A549 (cell line): ENCODE data around the gene PMVK. TPM values are rescaled to one million over a fixed set of nuclear protein-coding genes. Genes with fewer than 3 reads are reported as not detected.

Experiments used
- ATAC-seq, 2 experiments: fragments of 200-7000 bp in 1 of 2; fragments of >200 bp in 1 of 2; cut with Nextera tagmentation in 1 of 2; cut with Tn5 transposase in 1 of 2; 3 replicates each; pipeline versions ENCODE4 v1.8.0 to v1.9.1; 2018 to 2020; ENCODE audit warnings: mild to moderate bottlenecking in 1 of 2, moderate library complexity in 1 of 2
- CTCF ChIA-PET: fragments of 300-600 bp; sonication (Branson Sonifier 250); formaldehyde crosslinking; extraction: SDS; loops from one replicate; lab custom pipeline; 2021; ENCODE audit warnings: antibody characterized with exemption, inconsistent platforms; lab: Yijun Ruan, JAX
- POLR2A ChIA-PET: fragments of 350-600 bp; formaldehyde crosslinking; extraction: SDS; loops from one replicate; lab custom pipeline; 2021; ENCODE audit warnings: antibody characterized with exemption, inconsistent platforms; lab: Yijun Ruan, JAX
- DNase-seq, 2 experiments: peaks; one replicate each; pipeline versions ENCODE4 v3.0.0 to v3.0.0-alpha.2; 2011 to 2016; ENCODE audit warnings: low read depth in 1 of 2, low spot score in 1 of 2
- FAIRE-seq: peaks from 2 replicates; lab custom pipeline; 2011; peaks lifted over from hg19 to GRCh38; lab: Jason Lieb, UNC
- H3K27ac ChIP-seq, 2 experiments: fragments of >200 bp; sonication (Bioruptor Twin); formaldehyde crosslinking; 3 replicates each; pipeline ENCODE4 v1.5.1; 2016 to 2017
- H3K4me1 ChIP-seq: fragments of >200 bp; sonication (Bioruptor Twin); formaldehyde crosslinking; 3 replicates; pipeline ENCODE4 v1.6.1; 2016
- H3K4me2 ChIP-seq: fragments of >200 bp; sonication (Bioruptor Twin); formaldehyde crosslinking; 3 replicates; pipeline ENCODE4 v1.6.1; 2016
- H3K4me3 ChIP-seq: fragments of >200 bp; sonication (Bioruptor Twin); formaldehyde crosslinking; 3 replicates; pipeline ENCODE4 v1.5.1; 2016
- H3K9me3 ChIP-seq: fragments of >200 bp; sonication (Bioruptor Twin); formaldehyde crosslinking; 3 replicates; pipeline ENCODE4 v1.6.1; 2016
- BCL3 ChIP-seq: fragments of >200 bp; sonication (Bioruptor Twin); formaldehyde crosslinking; IDR thresholded peaks from 3 replicates; pipeline ENCODE4 v1.6.1; 2016
- CBX2 ChIP-seq: fragments of 200-600 bp; sonication (generic); IDR thresholded peaks from 2 replicates; pipeline ENCODE4 v1.6.1; 2016; ENCODE audit warnings: low read depth, mild to moderate bottlenecking, borderline replicate concordance
- CBX8 ChIP-seq: fragments of 200-600 bp; sonication (generic); IDR thresholded peaks from 2 replicates; pipeline ENCODE4 v1.6.1; 2016
- EHF ChIP-seq: fragments of 250-450 bp; sonication (Bioruptor Pico); IDR thresholded peaks from 2 replicates; pipeline ENCODE4 v1.5.0; 2020; ENCODE audit warnings: mild to moderate bottlenecking
- EHMT2 ChIP-seq: fragments of 200-600 bp; sonication (generic); IDR thresholded peaks from 2 replicates; pipeline ENCODE4 v1.6.1; 2016; ENCODE audit warnings: antibody characterized with exemption, low read depth, mild to moderate bottlenecking, moderate library complexity
- ELK1 ChIP-seq: fragments of 150-350 bp; IDR thresholded peaks from 2 replicates; pipeline ENCODE4 v1.6.1; 2014; ENCODE audit warnings: low read depth, mild to moderate bottlenecking, low read length
- EP300 ChIP-seq, 2 experiments: fragments of >200 bp; sonication (Bioruptor Twin); formaldehyde crosslinking; IDR thresholded peaks; 2 replicates in 1 of 2; 3 replicates in 1 of 2; pipeline ENCODE4 v1.6.1; 2016 to 2017
- ESRRA ChIP-seq: fragments of 150-350 bp; IDR thresholded peaks from 2 replicates; pipeline ENCODE4 v1.6.1; 2014; ENCODE audit warnings: mild to moderate bottlenecking, low read length, borderline replicate concordance
- HEYL ChIP-seq: fragments of 250-450 bp; sonication (Bioruptor Pico); IDR thresholded peaks from 2 replicates; pipeline ENCODE4 v1.8.0; 2021; ENCODE audit warnings: mild to moderate bottlenecking, moderate library complexity
- HOXA7 ChIP-seq: fragments of 250-450 bp; sonication (Bioruptor Pico); IDR thresholded peaks from 2 replicates; pipeline ENCODE4 v1.5.0; 2020; ENCODE audit warnings: mild to moderate bottlenecking, moderate library complexity
- HOXB13 ChIP-seq: fragments of 250-450 bp; sonication (Bioruptor Pico); IDR thresholded peaks from 2 replicates; pipeline ENCODE4 v1.5.0; 2020; ENCODE audit warnings: low read depth, mild to moderate bottlenecking, moderate library complexity
- HOXB5 ChIP-seq: fragments of 250-450 bp; sonication (Bioruptor Pico); IDR thresholded peaks from 2 replicates; pipeline ENCODE4 v1.5.0; 2020; ENCODE audit warnings: mild to moderate bottlenecking, moderate library complexity
- JUN ChIP-seq, 2 experiments: fragments of >200 bp; sonication (Bioruptor Twin); formaldehyde crosslinking; IDR thresholded peaks; 2 replicates in 1 of 2; 3 replicates in 1 of 2; pipeline ENCODE4 v1.6.1; 2016 to 2017
- JUNB ChIP-seq: fragments of >200 bp; sonication (Bioruptor Twin); formaldehyde crosslinking; IDR thresholded peaks from 2 replicates; pipeline ENCODE4 v1.6.1; 2016
- KDM1A ChIP-seq: fragments of 200-600 bp; sonication (generic); IDR thresholded peaks from 2 replicates; pipeline ENCODE4 v1.6.1; 2016; ENCODE audit warnings: low read depth, mild to moderate bottlenecking
- KDM5A ChIP-seq: fragments of 200-600 bp; sonication (generic); IDR thresholded peaks from 2 replicates; pipeline ENCODE4 v1.6.1; 2016; ENCODE audit warnings: antibody characterized with exemption, mild to moderate bottlenecking
- MYC ChIP-seq: IDR thresholded peaks from 2 replicates; pipeline ENCODE4 v1.6.1; 2012; ENCODE audit warnings: mild to moderate bottlenecking, inconsistent platforms, low read length, improper control_type of control experiment, borderline replicate concordance
- NPAS2 ChIP-seq: fragments of 250-450 bp; sonication (Bioruptor Pico); IDR thresholded peaks from 2 replicates; pipeline ENCODE4 v1.8.0; 2022; ENCODE audit warnings: mild to moderate bottlenecking, moderate library complexity, borderline replicate concordance
- POLR2A ChIP-seq: IDR thresholded peaks from 2 replicates; pipeline ENCODE4 v1.6.1; 2012; ENCODE audit warnings: mild to moderate bottlenecking, low read length
- POLR2AphosphoS2 ChIP-seq: conservative IDR thresholded peaks from 2 replicates; pipeline ENCODE4 v1.6.1; 2012; ENCODE audit warnings: low read length, improper control_type of control experiment, inconsistent platforms
- REST ChIP-seq: fragments of 200-600 bp; sonication (generic); IDR thresholded peaks from 2 replicates; pipeline ENCODE4 v1.6.1; 2016; ENCODE audit warnings: antibody characterized with exemption, mild to moderate bottlenecking, moderate library complexity
- SREBF2 ChIP-seq: fragments of 450-650 bp; IDR thresholded peaks from 2 replicates; pipeline ENCODE4 v1.6.1; 2014; ENCODE audit warnings: mild to moderate bottlenecking, moderate library complexity
- TP53 ChIP-seq: fragments of 250-450 bp; sonication (Bioruptor Pico); IDR thresholded peaks from 2 replicates; pipeline ENCODE4 v1.5.0; 2021; ENCODE audit warnings: mild to moderate bottlenecking, moderate library complexity
- ZC3H11A ChIP-seq: fragments of 450-650 bp; IDR thresholded peaks from 2 replicates; pipeline ENCODE4 v1.6.1; 2014; ENCODE audit warnings: antibody characterized with exemption, mild to moderate bottlenecking
- ZNF302 ChIP-seq: fragments of 250-450 bp; sonication (Bioruptor Pico); IDR thresholded peaks from 2 replicates; pipeline ENCODE4 v1.9.0; 2021; ENCODE audit warnings: inconsistent platforms, mild to moderate bottlenecking, moderate library complexity
- ZSCAN20 ChIP-seq: fragments of 250-450 bp; sonication (Bioruptor Pico); IDR thresholded peaks from 2 replicates; pipeline ENCODE4 v1.8.0; 2022; ENCODE audit warnings: mild to moderate bottlenecking, moderate library complexity
- WGBS: methylation state at CpG from one replicate; pipeline ENCODE4 v1.1.6; 2017; ENCODE audit errors: missing lambda C conversion rate; 5-methylcytosine and 5-hydroxymethylcytosine counted together
- polyA plus RNA-seq, 4 experiments: library from polyadenylated mRNA; depleted of rRNA in 3 of 4; stranded (reverse); fragments of >200 nt; fragmentation: RNase III in 1 of 4; extraction: RNeasy Plus Mini Kit Qiagen cat#74134 plus additional on column Dnase treatment in 1 of 4; gene quantifications; 2 replicates in 3 of 4; 3 replicates in 1 of 4; pipeline ENCODE4 v1.2.3, GENCODE V29; 2011 to 2017

Gene PMVK
- polyA plus RNA-seq, 2 of the 4 experiments (the other 2 are of a cell fraction) = 35.7 to 52.0 TPM

- TF ChIP-seq ESRRA (no peak), JUN (IDR thresholded peaks at IDR 0.05) (no peak), ZNF302 (no peak), HOXA7 (CRISPR knock-in tag) (no peak), SREBF2 (no peak), BCL3 (no peak), POLR2AphosphoS2 (no peak), ZC3H11A (no peak), HOXB5 (CRISPR knock-in tag) (no peak), HOXB13 (no peak)
These were observed 51.4 kb downstream of the PMVK start (continued) for GRCh38 chr1:154884869-154885701.

- TF ChIP-seq ELK1 = no peak
- TF ChIP-seq ZSCAN20 (CRISPR knock-in tag) = no peak
- TF ChIP-seq EHF (CRISPR knock-in tag) = no peak
- no peak for TF ChIP-seq EP300 (IDR thresholded peaks at IDR 0.05)
- no peak for TF ChIP-seq REST
- no peak for TF ChIP-seq JUNB
- TF ChIP-seq CBX8 = no peak
- TF ChIP-seq TP53 (CRISPR knock-in tag) = no peak
- no peak for TF ChIP-seq CBX2
- TF ChIP-seq EHMT2 = no peak
- TF ChIP-seq ESRRA = no peak
- no peak for TF ChIP-seq KDM5A
- no peak for TF ChIP-seq POLR2A
- TF ChIP-seq NPAS2 = no peak
- TF ChIP-seq KDM1A = no peak
- TF ChIP-seq HEYL (CRISPR knock-in tag) = no peak
- no peak for TF ChIP-seq MYC
- Histone ChIP-seq H3K4me2 (no peak overlapping the region), H3K4me3 (no peak overlapping the region), H3K27ac (no peak overlapping the region), H3K9me3 (no peaks in the 10 kb centered on the region), H3K4me1 (peaks cover 4% of the 10 kb centered on the region; the same call in 1 of the 3 replicates)
- ChIA-PET CTCF (interaction anchor here (1.1 to 4.5 kb wide), 5 partner anchors 12 to 215 kb away, joined by 3 to 32 read pairs (median 4); no protein-coding TSS in a partner anchor), POLR2A (no interaction called here)
- ATAC-seq (no peak), FAIRE-seq (no peak), DNase-seq (no peak)
- 68% methylated on average over 15 of the region's 15 CpGs for WGBS
These were observed 52.3 kb downstream of the PMVK start for GRCh38 chr1:154883919-154884868.
